WERI-Rb-1 (cell line): ENCODE measurements around the gene TENM3.

Experiments
- DNase-seq: peaks from one replicate; pipeline ENCODE4 v3.0.0-alpha.2; 2020
- H3K27ac ChIP-seq: fragments of 250-450 bp; sonication (Bioruptor Pico); 2 replicates; pipeline ENCODE4 v1.5.1; 2020; ENCODE audit warnings: mild to moderate bottlenecking, moderate library complexity
- H3K27me3 ChIP-seq: fragments of 250-450 bp; sonication (Bioruptor Pico); 2 replicates; pipeline ENCODE4 v1.5.1; 2021; ENCODE audit warnings: mild to moderate bottlenecking, low read depth, moderate library complexity; ENCODE audit not compliant: insufficient read depth, severe bottlenecking
- H3K36me3 ChIP-seq: fragments of 250-450 bp; sonication (Bioruptor Pico); 2 replicates; pipeline ENCODE4 v1.5.1; 2020; ENCODE audit warnings: mild to moderate bottlenecking, moderate library complexity
- H3K4me3 ChIP-seq: 2 replicates; pipeline ENCODE4 v1.5.1; 2011; ENCODE audit warnings: low read depth, mild to moderate bottlenecking, control low read depth, low read length
- H3K9me3 ChIP-seq: fragments of 250-450 bp; sonication (Bioruptor Pico); 2 replicates; pipeline ENCODE4 v1.5.1; 2021; ENCODE audit warnings: mild to moderate bottlenecking, moderate library complexity; ENCODE audit not compliant: severe bottlenecking
- CTCF ChIP-seq: IDR thresholded peaks from 2 replicates; pipeline ENCODE4 v1.5.1; 2011; ENCODE audit warnings: low read depth, mild to moderate bottlenecking, control low read depth, inconsistent platforms, low read length

The TENM3 gene

GRCh38 chr4:182486881-182487280, 243.7 kb downstream of the TENM3 start:
- TF ChIP-seq CTCF = no peak
- no peaks in the 10 kb centered on the region for H3K27me3 ChIP-seq
- no peaks in the 10 kb centered on the region for H3K36me3 ChIP-seq
- DNase-seq = no peak
- H3K9me3 ChIP-seq = peaks cover 3% of the 10 kb centered on the region
- no peak overlapping the region for H3K4me3 ChIP-seq
- no peak overlapping the region for H3K27ac ChIP-seq

DNA sequence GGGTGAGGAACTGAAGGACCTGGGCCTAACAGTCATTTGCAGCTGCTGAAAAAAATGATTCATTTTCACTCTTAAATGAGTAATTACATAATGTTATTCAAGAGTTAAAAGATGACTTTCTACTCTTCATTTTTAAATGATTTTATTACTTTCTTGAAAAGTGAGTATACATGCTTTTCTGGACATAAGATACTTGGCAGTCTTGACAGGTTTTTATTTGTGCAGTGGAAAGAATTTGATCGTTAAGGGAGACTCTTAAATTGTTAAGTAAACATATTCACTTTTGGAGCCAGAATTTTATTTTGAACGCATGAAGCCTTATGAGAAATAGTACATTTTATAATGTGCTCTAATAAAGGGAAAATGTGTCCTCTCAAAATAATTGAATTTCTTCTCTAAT, 245.7 kb downstream of the TENM3 start:
- no peak for TF ChIP-seq CTCF
- Histone ChIP-seq H3K27ac (no peak overlapping the region), H3K27me3 (no peaks in the 10 kb centered on the region), H3K4me3 (no peak overlapping the region), H3K9me3 (peaks cover 3% of the 10 kb centered on the region), H3K36me3 (no peaks in the 10 kb centered on the region)
- DNase-seq = no peak

- Histone ChIP-seq H3K9me3 (peaks cover 3% of the 10 kb centered on the region), H3K4me3 (no peak overlapping the region), H3K27me3 (no peaks in the 10 kb centered on the region), H3K27ac (no peak overlapping the region), H3K36me3 (no peaks in the 10 kb centered on the region)
- no peak for TF ChIP-seq CTCF
- no peak for DNase-seq
Measured at GRCh38 chr4:182489607-182490006, 246.4 kb downstream of the TENM3 start.

DNA sequence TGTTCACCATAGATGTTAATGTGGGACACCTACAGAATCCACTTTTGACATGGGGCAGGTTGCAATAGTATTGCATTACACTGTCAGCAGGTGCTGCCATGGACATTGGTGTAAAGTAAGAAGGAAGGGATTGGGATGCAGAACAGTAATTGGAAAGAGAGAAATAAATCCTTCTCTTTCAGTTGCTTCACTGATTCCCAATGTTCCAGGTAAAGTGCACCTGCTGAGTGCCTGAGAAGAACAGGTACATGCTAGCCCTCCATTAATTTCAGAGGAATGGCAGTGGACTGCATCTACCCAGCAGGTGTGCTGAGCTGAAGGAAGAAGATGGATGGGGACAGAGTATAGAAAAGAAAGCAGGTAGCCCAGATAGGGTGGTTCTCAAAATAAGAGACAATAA, 248.5 kb downstream of the TENM3 start:
- H3K27ac ChIP-seq = no peak overlapping the region
- DNase-seq = no peak
- no peaks in the 10 kb centered on the region for H3K27me3 ChIP-seq
- peaks cover under 1% of the 10 kb centered on the region for H3K9me3 ChIP-seq
- no peak for TF ChIP-seq CTCF
- H3K4me3 ChIP-seq = no peak overlapping the region
- no peaks in the 10 kb centered on the region for H3K36me3 ChIP-seq

- Histone ChIP-seq H3K27me3 (no peaks in the 10 kb centered on the region), H3K27ac (no peak overlapping the region), H3K9me3 (no peaks in the 10 kb centered on the region), H3K4me3 (no peak overlapping the region), H3K36me3 (no peaks in the 10 kb centered on the region)
- no peak for DNase-seq
- TF ChIP-seq CTCF = no peak
Measured at GRCh38 chr4:182492423-182492822, 249.2 kb downstream of the TENM3 start.

- DNase-seq = no peak
- no peak overlapping the region for H3K27ac ChIP-seq
- H3K36me3 ChIP-seq = no peaks in the 10 kb centered on the region
- no peak for TF ChIP-seq CTCF
- H3K9me3 ChIP-seq = no peaks in the 10 kb centered on the region
- no peak overlapping the region for H3K4me3 ChIP-seq
- H3K27me3 ChIP-seq = no peaks in the 10 kb centered on the region
Measured at GRCh38 chr4:182493377-182493776, 250.2 kb downstream of the TENM3 start.
